HUES64 (cell line): Measurements from ENCODE around the gene CPTP.
A peak's percentile ranks its signal among the peaks of the same experiment; 100 is the strongest.

Experiments used
- H3K27ac ChIP-seq: 2 replicates; pipeline ENCODE4 v1.7.0; 2013; ENCODE audit warnings: low read depth, low read length, inconsistent platforms
- H3K27me3 ChIP-seq: 2 replicates; pipeline ENCODE4 v1.6.1; 2013; ENCODE audit warnings: mild to moderate bottlenecking, low read length; ENCODE audit not compliant: insufficient read depth
- H3K36me3 ChIP-seq: 2 replicates; pipeline ENCODE4 v1.6.1; 2013; ENCODE audit warnings: mild to moderate bottlenecking, low read length; ENCODE audit not compliant: insufficient read depth
- H3K4me1 ChIP-seq: 2 replicates; pipeline ENCODE4 v1.6.1; 2013; ENCODE audit warnings: mild to moderate bottlenecking, low read length, moderate library complexity; ENCODE audit not compliant: insufficient read depth
- H3K4me3 ChIP-seq: 2 replicates; pipeline ENCODE4 v1.5.1; 2013; ENCODE audit warnings: mild to moderate bottlenecking, low read length, moderate library complexity
- H3K9ac ChIP-seq: 2 replicates; pipeline ENCODE4 v1.6.1; 2013; ENCODE audit warnings: mild to moderate bottlenecking, low read depth, low read length
- H3K9me3 ChIP-seq: 2 replicates; pipeline ENCODE4 v1.6.1; 2013; ENCODE audit warnings: low read depth, low read length; ENCODE audit not compliant: insufficient read depth
- WGBS: fragments of 150-250, 120-280 bp; methylation state at CpG from one replicate; pipeline ENCODE4 v1.1.7; 2013; ENCODE audit warnings: missing lambda C conversion rate; 5-methylcytosine and 5-hydroxymethylcytosine counted together

Gene CPTP

GRCh38 chr1:1342061-1342562 is 17.5 kb downstream of the CPTP start:
- Histone ChIP-seq H3K27ac (no peak overlapping the region), H3K27me3 (no peaks in the 10 kb centered on the region), H3K4me1 (no peaks in the 10 kb centered on the region), H3K4me3 (no peak overlapping the region), H3K36me3 (peaks cover 31% of the 10 kb centered on the region), H3K9ac (no peak overlapping the region), H3K9me3 (no peaks in the 10 kb centered on the region)
- WGBS: 96% methylated on average over 28 of the region's 28 CpGs

- Histone ChIP-seq H3K4me1 (no peaks in the 10 kb centered on the region), H3K36me3 (peaks cover 28% of the 10 kb centered on the region), H3K9ac (no peak overlapping the region), H3K9me3 (no peaks in the 10 kb centered on the region), H3K27ac (no peak overlapping the region), H3K4me3 (no peak overlapping the region), H3K27me3 (no peaks in the 10 kb centered on the region)
- WGBS: 92% methylated on average over 18 of the region's 18 CpGs
Observed at GRCh38 chr1:1342584-1343115, 18.0 kb downstream of the CPTP start.

- H3K27ac ChIP-seq: no peak overlapping the region
- H3K9ac ChIP-seq: no peak overlapping the region
- no peaks in the 10 kb centered on the region for H3K27me3 ChIP-seq
- H3K9me3 ChIP-seq: no peaks in the 10 kb centered on the region
- H3K36me3 ChIP-seq: peaks cover 20% of the 10 kb centered on the region
- H3K4me1 ChIP-seq: peaks cover 3% of the 10 kb centered on the region; the same call in 1 of the 2 replicates
- WGBS: 95% methylated on average over 24 of the region's 24 CpGs
- H3K4me3 ChIP-seq: no peak overlapping the region
Observed at GRCh38 chr1:1343811-1344421, 19.3 kb downstream of the CPTP start.

GRCh38 chr1:1344655-1345361 is 20.2 kb downstream of the CPTP start:
- WGBS: 89% methylated on average over 15 of the region's 15 CpGs
- H3K36me3 ChIP-seq: peaks cover 15% of the 10 kb centered on the region
- H3K4me3 ChIP-seq: no peak overlapping the region
- H3K4me1 ChIP-seq: peaks cover 3% of the 10 kb centered on the region; the same call in 1 of the 2 replicates
- no peaks in the 10 kb centered on the region for H3K27me3 ChIP-seq
- no peaks in the 10 kb centered on the region for H3K9me3 ChIP-seq
- no peak overlapping the region for H3K9ac ChIP-seq
- no peak overlapping the region for H3K27ac ChIP-seq

- Histone ChIP-seq H3K9me3 (no peaks in the 10 kb centered on the region), H3K27ac (no peak overlapping the region), H3K4me1 (peaks cover 3% of the 10 kb centered on the region; the same call in 1 of the 2 replicates), H3K27me3 (no peaks in the 10 kb centered on the region), H3K9ac (peak overlapping the region; percentile 27; the same call in 1 of the 2 replicates), H3K36me3 (peaks cover 15% of the 10 kb centered on the region), H3K4me3 (no peak overlapping the region)
- WGBS: 93% methylated on average over 16 of the region's 16 CpGs
Observed at GRCh38 chr1:1345384-1345783, 20.8 kb downstream of the CPTP start.

- peak overlapping the region; percentile 27; the same call in 1 of the 2 replicates for H3K9ac ChIP-seq
- peaks cover 3% of the 10 kb centered on the region; the same call in 1 of the 2 replicates for H3K4me1 ChIP-seq
- no peak overlapping the region for H3K4me3 ChIP-seq
- no peak overlapping the region for H3K27ac ChIP-seq
- WGBS: 95% methylated on average over 12 of the region's 12 CpGs
- H3K27me3 ChIP-seq: no peaks in the 10 kb centered on the region
- no peaks in the 10 kb centered on the region for H3K9me3 ChIP-seq
- H3K36me3 ChIP-seq: peaks cover 9% of the 10 kb centered on the region
Observed at GRCh38 chr1:1345860-1346500, 21.4 kb downstream of the CPTP start.

- Histone ChIP-seq H3K4me3 (no peak overlapping the region), H3K36me3 (peaks cover 4% of the 10 kb centered on the region), H3K4me1 (peaks cover 5% of the 10 kb centered on the region; the same call in 1 of the 2 replicates), H3K27me3 (no peaks in the 10 kb centered on the region), H3K9ac (no peak overlapping the region), H3K9me3 (no peaks in the 10 kb centered on the region), H3K27ac (no peak overlapping the region)
- WGBS: 97% methylated on average over 10 of the region's 10 CpGs
Observed at GRCh38 chr1:1346501-1346890, 21.9 kb downstream of the CPTP start.

GRCh38 chr1:1347026-1347595 is 22.5 kb downstream of the CPTP start:
- Histone ChIP-seq H3K4me3 (peak overlapping the region; percentile 86; the same call in 1 of the 2 replicates), H3K9ac (no peak overlapping the region), H3K27me3 (no peaks in the 10 kb centered on the region), H3K4me1 (peaks cover 8% of the 10 kb centered on the region; the same call in 1 of the 2 replicates), H3K36me3 (no peaks in the 10 kb centered on the region), H3K27ac (no peak overlapping the region), H3K9me3 (no peaks in the 10 kb centered on the region)
- 89% methylated on average over 10 of the region's 10 CpGs for WGBS

GRCh38 chr1:1347663-1348419 is 23.2 kb downstream of the CPTP start:
- Histone ChIP-seq H3K4me3 (peak overlapping the region; percentile 86), H3K36me3 (no peaks in the 10 kb centered on the region), H3K27ac (no peak overlapping the region; the same call in 1 of the 2 replicates), H3K27me3 (no peaks in the 10 kb centered on the region), H3K4me1 (peaks cover 8% of the 10 kb centered on the region; the same call in 1 of the 2 replicates), H3K9me3 (no peaks in the 10 kb centered on the region), H3K9ac (peak overlapping the region; percentile 83)
- WGBS: 20% methylated on average over 26 of the region's 26 CpGs
